ENCODE data around the gene SLMAP.

Gene SLMAP

DNA sequence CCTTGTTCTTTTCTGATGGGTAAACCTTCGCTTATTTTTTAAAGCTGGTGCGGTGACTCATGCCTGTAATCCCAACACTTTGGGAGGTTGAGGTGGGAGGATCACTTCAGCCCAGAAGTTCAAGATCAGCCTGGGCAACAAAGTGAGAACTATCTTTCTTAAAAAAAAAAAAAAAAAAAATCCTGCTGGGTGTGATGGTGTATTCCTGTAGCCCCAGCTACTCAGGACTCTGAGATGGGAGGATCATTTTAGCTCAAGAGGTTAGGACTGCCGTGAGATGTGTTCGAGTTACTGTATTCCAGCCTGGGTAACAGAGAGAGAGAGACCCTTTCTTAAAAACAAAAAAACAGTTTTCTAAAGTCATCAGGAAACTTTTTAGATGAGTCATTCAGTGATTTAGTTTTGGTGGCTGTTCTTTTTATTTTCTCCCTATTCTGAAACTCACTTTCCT, 37.7 kb downstream of the SLMAP start:
- Histone ChIP-seq H3K4me2 (ENCODE audit: low read length) (no peak overlapping the region), H2AFZ (no peak overlapping the region), H3K27ac (no peak overlapping the region), H3K79me2 (peaks cover 9% of the 10 kb centered on the region), H3K36me3 (ENCODE audit: control insufficient read depth, insufficient read depth, low read length) (no peaks in the 10 kb centered on the region), H3K4me3 (ENCODE audit: low read depth, low read length) (no peak overlapping the region), H3K27me3 (ENCODE audit: control insufficient read depth, insufficient read depth, low read length) (no peaks in the 10 kb centered on the region), H3K9ac (no peak overlapping the region), H3K9me3 (ENCODE audit: control insufficient read depth, low read length) (no peaks in the 10 kb centered on the region), H3K4me1 (no peaks in the 10 kb centered on the region)
- TF ChIP-seq, protein P1, sequence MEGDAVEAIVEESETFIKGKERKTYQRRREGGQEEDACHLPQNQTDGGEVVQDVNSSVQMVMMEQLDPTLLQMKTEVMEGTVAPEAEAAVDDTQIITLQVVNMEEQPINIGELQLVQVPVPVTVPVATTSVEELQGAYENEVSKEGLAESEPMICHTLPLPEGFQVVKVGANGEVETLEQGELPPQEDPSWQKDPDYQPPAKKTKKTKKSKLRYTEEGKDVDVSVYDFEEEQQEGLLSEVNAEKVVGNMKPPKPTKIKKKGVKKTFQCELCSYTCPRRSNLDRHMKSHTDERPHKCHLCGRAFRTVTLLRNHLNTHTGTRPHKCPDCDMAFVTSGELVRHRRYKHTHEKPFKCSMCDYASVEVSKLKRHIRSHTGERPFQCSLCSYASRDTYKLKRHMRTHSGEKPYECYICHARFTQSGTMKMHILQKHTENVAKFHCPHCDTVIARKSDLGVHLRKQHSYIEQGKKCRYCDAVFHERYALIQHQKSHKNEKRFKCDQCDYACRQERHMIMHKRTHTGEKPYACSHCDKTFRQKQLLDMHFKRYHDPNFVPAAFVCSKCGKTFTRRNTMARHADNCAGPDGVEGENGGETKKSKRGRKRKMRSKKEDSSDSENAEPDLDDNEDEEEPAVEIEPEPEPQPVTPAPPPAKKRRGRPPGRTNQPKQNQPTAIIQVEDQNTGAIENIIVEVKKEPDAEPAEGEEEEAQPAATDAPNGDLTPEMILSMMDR (IDR thresholded peaks at IDR 0.05), result no peak

DNA sequence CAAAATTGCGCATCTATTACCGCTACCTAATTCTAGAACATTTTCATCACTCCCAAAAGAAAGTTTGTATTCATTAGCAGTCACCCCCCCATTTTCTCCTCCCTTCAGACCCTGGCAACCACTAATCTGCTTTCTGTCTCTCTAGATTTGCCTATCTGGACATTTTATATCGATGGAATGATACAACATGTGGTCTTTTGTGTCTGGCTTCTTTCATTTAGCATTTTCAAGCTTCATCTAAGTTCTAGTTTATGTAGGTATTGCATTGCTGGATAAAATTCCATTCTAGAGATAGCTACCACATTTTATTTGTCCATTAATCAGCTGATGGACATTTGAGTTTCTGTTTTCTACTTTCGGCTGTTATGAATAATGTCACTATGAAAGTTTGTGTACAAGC, 38.4 kb downstream of the SLMAP start:
- Histone ChIP-seq H3K4me2 (ENCODE audit: low read length) (no peak overlapping the region), H3K27ac (no peak overlapping the region), H3K4me1 (no peaks in the 10 kb centered on the region), H2AFZ (no peak overlapping the region), H3K9me3 (ENCODE audit: control insufficient read depth, low read length) (no peaks in the 10 kb centered on the region), H3K27me3 (ENCODE audit: control insufficient read depth, insufficient read depth, low read length) (no peaks in the 10 kb centered on the region), H3K36me3 (ENCODE audit: control insufficient read depth, insufficient read depth, low read length) (no peaks in the 10 kb centered on the region), H3K9ac (no peak overlapping the region), H3K79me2 (peaks cover 4% of the 10 kb centered on the region), H3K4me3 (ENCODE audit: low read depth, low read length) (no peak overlapping the region)
- TF ChIP-seq, protein P1 (IDR thresholded peaks at IDR 0.05), result no peak

DNA sequence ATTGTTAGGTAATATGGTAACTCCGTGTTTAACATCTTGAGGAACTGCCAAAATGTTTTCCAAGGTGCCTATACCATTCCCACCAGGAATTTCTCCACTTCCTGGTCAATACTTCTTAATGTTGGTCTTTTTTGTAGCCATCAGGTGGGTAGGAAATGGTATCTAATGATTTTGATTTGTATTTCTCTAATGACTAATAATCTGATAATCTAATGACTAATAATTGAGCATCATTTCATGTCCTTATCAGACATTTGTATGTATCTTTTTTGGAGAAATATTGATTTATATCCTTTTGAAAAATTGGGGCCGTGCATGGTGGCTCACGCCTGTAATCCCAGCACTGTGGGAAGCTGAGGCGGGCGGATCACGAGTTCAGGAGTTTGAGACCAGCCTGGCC, 38.8 kb downstream of the SLMAP start:
- Histone ChIP-seq H3K27ac (no peak overlapping the region), H3K36me3 (ENCODE audit: control insufficient read depth, insufficient read depth, low read length) (no peaks in the 10 kb centered on the region), H3K9me3 (ENCODE audit: control insufficient read depth, low read length) (no peaks in the 10 kb centered on the region), H3K9ac (no peak overlapping the region), H2AFZ (no peak overlapping the region), H3K4me3 (ENCODE audit: low read depth, low read length) (no peak overlapping the region), H3K27me3 (ENCODE audit: control insufficient read depth, insufficient read depth, low read length) (no peaks in the 10 kb centered on the region), H3K4me1 (no peaks in the 10 kb centered on the region), H3K79me2 (peaks cover 4% of the 10 kb centered on the region), H3K4me2 (ENCODE audit: low read length) (no peak overlapping the region)
- TF ChIP-seq, protein P1 (IDR thresholded peaks at IDR 0.05), result no peak

DNA sequence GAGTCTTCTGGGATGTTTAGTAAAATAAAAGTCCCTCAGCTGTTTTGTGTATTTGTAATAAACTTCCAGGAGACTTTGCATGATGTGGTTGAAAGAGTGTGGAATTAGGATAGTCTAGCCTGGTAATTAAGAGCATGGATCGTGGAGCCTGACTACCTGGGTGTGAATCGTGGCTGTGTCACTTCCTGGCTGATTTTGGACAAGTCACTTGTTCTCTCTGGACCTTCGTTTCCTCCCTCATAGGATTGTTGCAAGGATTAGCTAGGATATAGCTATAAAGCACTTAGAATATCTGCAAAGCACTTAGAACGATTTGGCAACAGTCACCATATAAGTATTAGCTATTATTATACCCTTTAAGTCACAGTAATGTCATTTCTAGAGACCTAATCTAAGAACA, 40.2 kb downstream of the SLMAP start:
- no peaks in the 10 kb centered on the region for H3K9me3 ChIP-seq (ENCODE audit: control insufficient read depth, low read length)
- H3K27me3 ChIP-seq (ENCODE audit: control insufficient read depth, insufficient read depth, low read length), result no peaks in the 10 kb centered on the region
- no peak overlapping the region for H3K9ac ChIP-seq
- TF ChIP-seq, protein P1 (IDR thresholded peaks at IDR 0.05), result no peak
- no peaks in the 10 kb centered on the region for H3K4me1 ChIP-seq
- no peaks in the 10 kb centered on the region for H3K36me3 ChIP-seq (ENCODE audit: control insufficient read depth, insufficient read depth, low read length)
- H3K4me2 ChIP-seq (ENCODE audit: low read length), result no peak overlapping the region
- H3K4me3 ChIP-seq (ENCODE audit: low read depth, low read length), result no peak overlapping the region
- H3K79me2 ChIP-seq, result peaks cover 11% of the 10 kb centered on the region
- H2AFZ ChIP-seq, result no peak overlapping the region
- no peak overlapping the region for H3K27ac ChIP-seq

DNA sequence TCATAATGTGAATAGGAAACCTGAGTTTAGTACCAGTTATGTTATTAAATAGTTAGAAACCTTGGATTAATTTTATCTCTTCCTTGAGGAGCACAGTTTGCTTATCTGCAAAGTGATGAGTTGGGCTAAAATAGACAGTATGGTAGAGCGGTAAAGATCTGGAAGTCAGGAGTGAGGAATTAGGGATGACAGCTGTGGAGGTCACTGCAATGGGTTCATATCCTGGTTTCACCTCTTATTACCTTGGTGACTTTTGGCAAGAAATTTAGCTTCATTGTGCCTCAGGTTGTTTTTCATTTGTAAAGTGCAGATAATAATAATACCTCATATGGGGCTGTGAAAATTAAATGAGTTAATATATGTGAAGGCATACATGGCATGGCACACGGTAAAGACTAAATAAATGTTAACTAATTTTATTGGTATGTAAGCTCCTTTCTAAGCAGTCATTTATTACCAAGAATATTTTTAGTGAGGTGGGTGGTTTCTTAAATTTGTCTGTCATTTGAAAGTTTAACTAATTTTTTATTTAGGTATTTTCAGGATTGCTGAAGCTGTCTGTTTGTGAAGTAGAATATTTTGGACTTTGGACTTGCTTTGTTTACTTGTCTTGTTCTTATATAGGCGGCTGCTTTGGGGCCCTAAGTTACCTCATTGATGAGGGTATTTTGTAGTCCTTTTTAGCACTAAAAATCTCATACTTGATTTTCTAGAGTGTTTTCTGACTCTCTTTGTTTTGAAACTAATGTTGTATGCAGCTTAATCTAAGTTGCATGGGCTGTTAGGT, 41.8 kb downstream of the SLMAP start:
- Histone ChIP-seq H3K4me2 (ENCODE audit: low read length) (no peak overlapping the region), H3K27me3 (ENCODE audit: control insufficient read depth, insufficient read depth, low read length) (no peaks in the 10 kb centered on the region), H3K4me1 (no peaks in the 10 kb centered on the region), H3K9ac (no peak overlapping the region), H3K9me3 (ENCODE audit: control insufficient read depth, low read length) (no peaks in the 10 kb centered on the region), H3K36me3 (ENCODE audit: control insufficient read depth, insufficient read depth, low read length) (no peaks in the 10 kb centered on the region), H3K4me3 (ENCODE audit: low read depth, low read length) (no peak overlapping the region), H3K27ac (no peak overlapping the region), H3K79me2 (peaks cover 11% of the 10 kb centered on the region), H2AFZ (no peak overlapping the region)
- TF ChIP-seq, protein P1 (IDR thresholded peaks at IDR 0.05), result no peak
